Ovary (tissue), 9 donors: Measurements from ENCODE around the gene REV3L. TPM values are rescaled to one million over a fixed set of nuclear protein-coding genes. Genes with fewer than 3 reads are reported as not detected.

Experiments
- DNase-seq, 5 donors: peaks; one replicate each; pipeline ENCODE4 v3.0.0-alpha.2; 2019 to 2020
- H3K27ac ChIP-seq, 2 donors: fragments of 200-600 bp; one replicate each; pipeline versions ENCODE4 v1.5.1 to v1.8.0; 2019 to 2022
- H3K27me3 ChIP-seq: fragments of 200-600 bp; one replicate; pipeline ENCODE4 v1.8.0; 2022
- H3K36me3 ChIP-seq: fragments of 200-600 bp; sonication (generic); one replicate; pipeline ENCODE4 v1.5.1; 2019
- H3K4me1 ChIP-seq: one replicate; pipeline ENCODE4 v1.8.1; 2013; ENCODE audit warnings: mild to moderate bottlenecking, moderate library complexity; ENCODE audit not compliant: insufficient read depth
- H3K4me3 ChIP-seq: fragments of 200-600 bp; sonication (generic); one replicate; pipeline ENCODE4 v1.5.1; 2017
- H3K9me3 ChIP-seq, 2 donors: fragments of 200-600 bp in 1 of 2; sonication (generic) in 1 of 2; one replicate each; pipeline versions ENCODE4 v1.5.1 to v1.8.1; 2013 to 2019; ENCODE audit warnings: mild to moderate bottlenecking in 1 of 2, moderate library complexity in 1 of 2
- CTCF ChIP-seq, 3 donors: fragments of 450-650 bp in 2 of 3; fragments of 200-600 bp in 1 of 3; IDR thresholded peaks; one replicate each; pipeline versions ENCODE4 v1.5.1 to v1.8.0; 2016 to 2022; ENCODE audit warnings: antibody characterized with exemption in 3 of 3, mild to moderate bottlenecking in 1 of 3
- EP300 ChIP-seq: sonication (generic); formaldehyde crosslinking; IDR thresholded peaks from one replicate; pipeline ENCODE4 v1.6.1; 2017; ENCODE audit warnings: antibody characterized with exemption
- POLR2A ChIP-seq: fragments of 450-650 bp; IDR thresholded peaks from one replicate; pipeline ENCODE4 v1.6.1; 2017; ENCODE audit warnings: antibody characterized with exemption, mild to moderate bottlenecking, moderate library complexity
- WGBS, 3 donors: extraction: QIAGEN DNeasy Blood & Tissue Kit in 1 of 3; methylation state at CpG; one replicate each; pipeline versions ENCODE4 v1.1.5 to v1.1.7; 2013 to 2017; 5-methylcytosine and 5-hydroxymethylcytosine counted together
- intact Hi-C, 4 donors: fragments of 100-400 bp; cut with DNase I; formaldehyde crosslinking; loops; one replicate each; pipeline versions ENCODE4 v1.11.0 to v1.15.1; 2022 to 2023
- polyA plus RNA-seq, 2 donors: library from polyadenylated mRNA; stranded (reverse); fragments of 200-250 nt in 1 of 2; fragments of 350-450 nt in 1 of 2; fragmentation: Illumina TruSeq in 1 of 2; extraction: RNeasy Lipid Tissue Mini Kit (QIAGEN cat#74804) in 1 of 2; gene quantifications; one replicate each; pipeline ENCODE4 v1.2.3, GENCODE V29; 2013 to 2014
- total RNA-seq, 7 donors: library from RNA; depleted of rRNA in 2 of 7; stranded (reverse); fragments of >200 nt in 2 of 7; fragmentation: NEBNext Ultra II Directional in 3 of 7; extraction: Animal tissue kit (Norgen Biotek cat#: 25700) in 3 of 7; gene quantifications; one replicate each; pipeline versions ENCODE4 v1.1.0 to v1.2.4, GENCODE V29; 2016 to 2023
- donor health status: DM: no; HTN: no; CAD: no; lungs with moderate emphysema.
- donor health status: DM: no; HTN: no; CAD: no.
- donor health status: Bipolar disorder and iron deficiency.
- donor health status: DM: yes; HTN: yes; CAD: no.
- donor health status: DM: no; HTN: no; CAD: no.
- donor health status: DM: yes; HTN: yes; CAD: no.

The REV3L gene
- total and polyA plus RNA-seq, 9 donors = 8.5 to 55.2 (median 31.0) TPM

DNA sequence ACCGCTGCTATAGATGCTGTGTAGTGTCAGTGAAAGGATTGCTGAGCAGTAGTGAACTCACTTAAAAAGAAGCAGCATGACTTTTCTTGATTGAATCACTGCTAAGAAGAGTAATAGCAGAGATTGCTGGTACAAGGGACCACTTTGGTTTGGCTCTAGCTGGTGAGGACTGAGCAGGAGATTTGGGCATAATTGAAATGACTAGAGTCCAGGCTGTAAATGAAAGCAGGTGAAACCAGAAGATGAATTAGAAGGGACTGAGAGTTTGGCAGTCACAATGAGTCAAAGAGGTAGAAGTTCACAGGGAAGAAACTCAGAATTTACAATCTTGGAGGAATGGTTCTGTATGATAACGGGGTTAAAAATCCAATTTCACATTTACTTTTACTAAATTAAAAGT, 19.1 kb upstream of the REV3L start:
- Histone ChIP-seq H3K27me3 (no peaks in the 10 kb centered on the region), H3K36me3 (no peaks in the 10 kb centered on the region), H3K27ac (no peak overlapping the region), H3K9me3 (no peaks in the 10 kb centered on the region), H3K4me1 (peaks cover 2% of the 10 kb centered on the region), H3K4me3 (no peak overlapping the region)
- 98 to 99% (median 98%) methylated on average over 2 of the region's 2 CpGs for WGBS, 3 donors
- TF ChIP-seq POLR2A = no peak
- TF ChIP-seq CTCF (IDR thresholded peaks at IDR 0.05) = no peak
- no peak for TF ChIP-seq EP300
- DNase-seq = no peak
- intact Hi-C loops = no loop called here

- no peaks in the 10 kb centered on the region for H3K9me3 ChIP-seq
Measured at GRCh38 chr6:111499269-111499793, 16.3 kb upstream of the REV3L start.

DNA sequence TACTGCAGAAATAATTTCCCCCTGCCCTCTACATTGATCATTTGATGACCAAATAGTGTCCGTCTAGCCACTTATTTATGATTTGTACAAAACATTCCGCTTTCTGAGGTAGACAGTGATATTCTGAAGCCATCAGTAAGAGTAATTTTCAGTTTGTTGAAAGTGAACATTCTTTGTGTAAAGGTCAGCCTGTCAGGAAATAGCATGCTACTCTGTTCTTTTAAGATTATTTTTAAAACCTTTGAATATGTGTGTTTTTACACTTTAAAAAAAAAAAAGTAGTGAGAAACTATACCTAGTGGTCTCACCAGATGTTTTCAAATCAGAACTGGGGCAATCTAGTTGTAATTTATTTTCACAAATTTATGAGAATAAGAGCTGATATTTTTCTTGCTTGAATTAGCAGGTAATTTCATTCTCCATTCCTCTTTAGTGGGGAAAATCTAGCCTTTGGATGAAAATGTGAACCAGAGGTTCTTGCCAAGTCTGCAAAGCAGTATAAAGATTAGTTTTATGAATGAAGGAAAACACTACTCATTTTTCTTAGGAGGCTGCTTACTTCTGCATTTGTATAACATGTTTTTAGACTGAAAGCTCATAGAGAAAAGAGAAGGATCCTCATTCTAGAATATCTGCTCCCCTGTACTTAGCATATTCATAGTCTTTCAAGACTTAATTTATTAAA, 12.1 kb upstream of the REV3L start:
- Histone ChIP-seq H3K36me3 (no peaks in the 10 kb centered on the region), H3K27me3 (no peaks in the 10 kb centered on the region), H3K4me3 (no peak overlapping the region), H3K9me3 (no peaks in the 10 kb centered on the region), H3K4me1 (peaks cover 2% of the 10 kb centered on the region), H3K27ac (no peak overlapping the region)
- TF ChIP-seq EP300 (no peak), POLR2A (no peak), CTCF (IDR thresholded peaks at IDR 0.05) (no peak)
- intact Hi-C loops = no loop called here
- no peak for DNase-seq
- WGBS, 3 donors = 89 to 97% (median 94%) methylated on average over 2 of the region's 2 CpGs

More at GRCh38 chr6:111499269-111499793, 16.3 kb upstream of the REV3L start:
- intact Hi-C loops = no loop called here
- TF ChIP-seq POLR2A (no peak), EP300 (no peak), CTCF (IDR thresholded peaks at IDR 0.05) (no peak)
- 74 to 91% (median 89%) methylated on average over 2 of the region's 2 CpGs for WGBS, 3 donors
- no peak overlapping the region for H3K27ac ChIP-seq
- DNase-seq = no peak
- no peaks in the 10 kb centered on the region for H3K27me3 ChIP-seq
- no peak overlapping the region for H3K4me3 ChIP-seq
- no peaks in the 10 kb centered on the region for H3K36me3 ChIP-seq
- peaks cover 2% of the 10 kb centered on the region for H3K4me1 ChIP-seq

- no peak overlapping the region for H3K27ac ChIP-seq
- 93 to 98% (median 95%) methylated on average over 2 of the region's 2 CpGs for WGBS, 3 donors
- no peak for DNase-seq
Measured at GRCh38 chr6:111492499-111492898, 9.5 kb upstream of the REV3L start.

More at GRCh38 chr6:111492499-111492898, 9.5 kb upstream of the REV3L start:
- no peak for TF ChIP-seq POLR2A
- no peak for TF ChIP-seq CTCF (IDR thresholded peaks at IDR 0.05)
- no peak for TF ChIP-seq EP300
- Histone ChIP-seq H3K36me3 (no peaks in the 10 kb centered on the region), H3K4me1 (no peaks in the 10 kb centered on the region), H3K9me3 (no peaks in the 10 kb centered on the region), H3K4me3 (no peak overlapping the region), H3K27me3 (no peaks in the 10 kb centered on the region)
- intact Hi-C loops = no loop called here
